NCI-H2227 (cell line): ENCODE data around the gene CDC26.
"Not testable (repeated sequence)": the region's sequence is repeated elsewhere in the genome, so short reads cannot be mapped to it uniquely, and the experiment has no call there.

Source experiments
- DNase-seq: peaks from one replicate; lab custom pipeline; 2025; ENCODE audit not compliant: unreplicated experiment; lab: John Stamatoyannopoulos, UW

The CDC26 gene

DNA sequence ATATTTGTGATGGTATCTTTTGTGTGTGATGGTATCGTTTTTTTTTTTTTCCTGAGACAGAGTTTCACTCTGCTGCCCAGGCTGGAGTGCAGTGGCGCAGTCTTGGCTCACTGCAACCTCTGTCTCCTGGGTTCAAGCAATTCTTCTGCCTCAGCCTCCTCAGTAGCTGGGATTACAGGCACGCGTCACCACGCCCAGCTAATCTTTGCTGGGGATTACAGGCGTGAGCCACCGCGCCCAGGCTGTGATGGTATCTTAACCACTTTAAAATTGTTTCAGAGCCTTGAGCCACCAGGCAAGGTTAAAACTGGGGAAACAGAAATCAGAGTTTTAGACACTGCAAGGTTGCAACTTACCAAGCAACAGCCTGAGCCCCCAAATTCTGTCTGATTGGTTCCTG lies 20.9 kb upstream of the CDC26 start:
- DNase-seq, result not testable (repeated sequence)

DNA sequence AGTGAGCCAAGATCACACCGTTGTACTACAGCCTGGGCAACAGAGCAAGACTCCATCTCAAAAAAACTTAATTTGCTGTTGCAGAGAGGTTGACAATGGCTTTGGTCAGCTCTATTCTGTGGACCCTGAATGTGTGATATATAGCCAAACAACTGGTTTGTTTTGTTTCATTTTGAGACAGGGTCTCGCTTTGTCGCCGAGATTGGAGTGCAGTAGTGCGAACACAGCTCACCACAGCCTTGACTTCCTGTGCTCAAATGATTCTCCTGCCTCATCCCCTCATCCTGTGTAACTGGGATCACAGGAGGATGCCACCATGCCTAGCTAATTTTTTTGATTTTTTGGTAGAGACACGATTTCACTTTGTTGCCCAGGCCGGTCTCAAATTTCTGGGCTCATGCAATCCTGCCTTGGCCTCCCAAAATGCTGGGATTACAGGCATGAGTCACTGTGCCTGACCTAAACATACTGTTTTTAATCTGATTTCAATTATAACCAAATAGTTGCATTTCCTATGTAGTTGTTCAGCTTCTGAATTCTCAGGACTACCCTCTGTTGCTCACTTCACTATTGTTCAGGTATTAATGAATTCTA lies 18.0 kb upstream of the CDC26 start:
- DNase-seq, result no peak

DNA sequence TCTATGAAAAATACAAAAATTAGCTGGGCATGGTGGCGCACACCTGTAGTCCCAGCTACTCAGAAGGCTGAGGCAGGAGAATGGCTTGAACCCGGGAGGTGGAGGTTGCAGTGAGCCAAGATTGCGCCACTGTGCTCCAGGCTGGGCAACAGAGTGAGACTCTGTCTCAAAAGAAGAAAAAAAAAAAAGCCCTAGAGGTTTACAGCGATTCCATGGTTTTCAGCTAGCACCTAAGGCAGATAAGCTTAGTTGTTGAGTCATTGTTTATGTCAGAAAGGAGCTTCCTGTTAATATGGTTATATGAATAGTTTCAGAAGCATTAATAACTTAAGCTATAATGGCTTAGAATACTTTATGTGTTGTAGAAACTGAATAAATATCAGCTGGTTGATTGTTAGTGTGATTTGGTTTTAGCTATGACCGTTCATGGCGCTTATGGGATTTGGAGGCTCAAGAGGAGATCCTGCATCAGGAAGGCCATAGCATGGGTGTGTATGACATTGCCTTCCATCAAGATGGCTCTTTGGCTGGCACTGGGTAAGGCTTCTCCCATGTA lies 14.8 kb upstream of the CDC26 start:
- DNase-seq, result no peak

DNA sequence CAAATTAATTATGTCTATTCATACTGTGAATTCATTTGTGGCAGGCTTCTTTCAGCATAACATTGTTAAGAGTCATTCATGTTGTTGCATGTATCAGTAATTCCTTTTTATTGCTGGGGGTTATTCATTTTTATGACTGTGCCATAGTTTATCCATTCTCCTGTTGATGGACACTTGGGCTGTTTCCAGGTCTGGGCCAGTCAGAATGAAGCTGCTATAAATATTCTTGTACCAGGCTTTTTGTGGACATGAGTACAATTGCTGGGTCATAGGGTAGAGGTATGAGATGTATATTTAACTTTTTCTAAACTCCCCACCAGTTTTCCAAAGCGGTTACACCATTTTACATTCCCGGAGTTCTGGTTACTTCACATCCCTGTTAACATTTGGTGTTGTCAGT lies 13.7 kb upstream of the CDC26 start:
- DNase-seq, result no peak

DNA sequence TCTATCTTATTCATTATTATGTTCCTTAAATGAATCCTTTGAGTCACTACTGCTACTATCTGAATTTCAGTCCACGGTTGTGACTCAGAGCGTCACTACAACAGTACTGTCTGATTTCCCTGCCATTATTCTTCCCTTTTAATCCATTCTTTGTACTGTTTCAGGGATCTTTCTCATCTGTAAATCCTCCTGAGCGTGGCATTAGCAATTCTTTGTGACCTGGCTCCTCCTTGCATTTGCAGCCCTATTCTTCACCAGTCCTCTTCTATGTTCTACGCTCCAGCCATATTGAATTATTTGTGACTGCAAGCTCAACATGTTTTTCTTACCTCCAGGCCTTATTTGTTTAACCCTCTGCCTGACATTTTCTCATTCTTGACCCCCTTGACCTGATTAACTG lies 6.0 kb upstream of the CDC26 start:
- no peak for DNase-seq

DNA sequence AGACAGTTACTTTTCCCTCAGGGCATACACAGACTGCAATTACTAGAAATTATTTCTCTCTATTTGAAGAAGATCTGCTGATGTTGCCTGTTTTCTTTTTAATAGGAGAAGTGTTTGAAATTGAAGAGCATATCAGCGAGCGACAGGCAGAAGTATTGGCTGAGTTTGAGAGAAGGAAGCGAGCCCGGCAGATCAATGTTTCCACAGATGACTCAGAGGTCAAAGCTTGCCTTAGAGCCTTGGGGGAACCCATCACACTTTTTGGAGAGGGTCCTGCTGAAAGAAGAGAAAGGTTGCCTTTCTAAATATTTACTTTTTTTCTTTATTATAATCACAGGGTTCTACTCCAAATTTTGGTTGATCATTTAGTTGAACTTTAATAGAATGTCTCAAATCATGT lies 3.5 kb upstream of the CDC26 start:
- DNase-seq, result no peak

DNA sequence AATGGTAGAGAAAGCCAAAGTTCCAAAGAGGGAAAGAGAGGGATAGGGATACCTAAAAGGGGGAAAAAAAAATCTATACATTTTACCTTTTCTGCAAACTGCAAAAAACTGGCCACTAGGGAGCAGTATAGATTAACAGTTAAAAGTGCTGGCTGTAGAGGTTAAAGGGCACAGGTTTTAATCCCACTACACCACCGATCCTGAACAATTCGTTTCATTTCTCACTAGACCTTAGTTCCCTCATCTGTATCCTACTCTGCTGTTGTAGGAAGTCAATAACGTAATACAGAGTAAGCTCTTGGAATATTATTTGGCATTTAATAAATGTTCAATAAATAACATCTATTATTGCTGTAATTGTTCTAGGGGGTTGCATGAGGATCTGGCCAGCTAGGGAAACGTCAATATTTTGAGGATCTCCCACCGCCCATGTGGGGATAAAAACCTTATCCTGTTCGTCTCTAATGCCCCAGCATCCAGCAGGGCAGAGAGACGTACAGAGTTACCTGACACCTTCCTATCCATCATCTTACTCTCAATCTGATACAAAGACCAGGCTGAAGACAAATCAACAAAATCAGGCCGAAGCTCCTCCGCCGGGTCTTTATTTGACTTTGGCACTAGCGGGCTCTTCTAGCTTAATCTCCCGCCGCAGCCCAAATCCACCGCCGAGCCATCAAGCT lies 757 bp downstream of the CDC26 start:
- DNase-seq, result peak; percentile 77

DNA sequence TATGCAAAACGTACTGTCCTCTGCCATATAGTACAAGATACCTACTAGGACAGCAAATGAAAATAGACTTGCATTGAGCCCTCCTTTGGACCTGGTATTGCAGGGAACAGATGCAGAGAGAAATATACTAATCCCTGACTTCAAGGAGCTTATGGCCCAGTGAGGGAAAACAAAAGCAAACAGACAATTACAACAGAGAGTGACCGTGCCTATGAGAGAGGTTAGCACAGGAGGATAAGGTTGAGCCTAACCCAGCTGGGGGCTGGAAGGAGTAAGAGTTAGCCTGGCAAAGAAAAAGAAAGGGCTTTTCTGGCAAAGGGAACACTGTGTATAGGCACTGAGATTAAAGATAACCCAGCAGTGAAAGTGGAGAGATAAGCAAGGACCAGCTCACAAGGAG lies 5.5 kb downstream of the CDC26 start:
- DNase-seq, result no peak

DNA sequence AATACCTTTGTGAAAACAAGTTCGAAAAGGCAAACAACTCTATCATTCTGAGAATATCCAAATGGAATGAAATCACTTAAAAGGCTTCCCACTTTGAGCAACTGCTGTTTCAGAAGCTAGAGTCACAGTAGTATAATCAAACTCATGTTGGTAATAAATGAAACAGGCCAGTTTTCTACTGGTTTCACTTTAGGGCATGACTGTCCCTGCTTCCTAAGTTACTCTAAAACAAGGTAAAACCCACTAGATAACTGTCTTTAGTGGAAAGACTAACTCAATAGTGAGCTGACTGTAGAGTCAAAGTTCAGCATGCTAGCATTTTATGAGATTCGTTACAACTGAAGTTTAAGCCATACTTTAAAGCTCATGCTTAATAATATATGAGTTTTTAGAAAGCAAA lies 6.0 kb downstream of the CDC26 start:
- DNase-seq, result no peak

DNA sequence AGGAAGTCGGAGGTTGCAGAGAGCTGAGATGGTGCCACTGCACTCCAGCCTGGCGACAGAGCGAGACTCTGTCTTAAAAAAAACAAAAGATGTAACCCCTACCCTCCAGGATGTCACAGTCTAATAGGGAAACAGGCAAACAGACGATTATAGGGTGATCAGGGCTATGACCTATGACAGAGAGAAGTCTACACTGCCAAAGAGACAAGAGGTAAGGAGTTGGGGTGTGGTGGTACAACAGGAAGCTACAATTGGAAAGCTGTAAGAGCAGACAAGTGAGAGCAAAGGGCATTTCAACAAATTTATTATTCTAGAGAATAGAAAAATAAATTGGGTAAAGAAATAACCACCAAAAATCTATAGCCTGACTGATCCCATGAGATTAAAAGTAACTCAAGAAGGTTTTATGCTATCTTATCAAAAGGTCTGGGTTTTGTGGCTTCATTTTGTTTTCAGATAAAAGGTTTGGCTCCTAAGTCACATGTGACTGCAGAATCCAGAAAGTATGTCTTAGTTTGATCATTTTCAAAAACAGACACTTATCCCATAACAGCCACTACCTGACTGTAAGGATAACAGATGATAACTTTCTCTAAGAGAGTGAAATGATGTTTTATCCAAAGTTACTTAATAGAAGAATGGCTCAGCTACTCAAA lies 7.3 kb downstream of the CDC26 start:
- no peak for DNase-seq

DNA sequence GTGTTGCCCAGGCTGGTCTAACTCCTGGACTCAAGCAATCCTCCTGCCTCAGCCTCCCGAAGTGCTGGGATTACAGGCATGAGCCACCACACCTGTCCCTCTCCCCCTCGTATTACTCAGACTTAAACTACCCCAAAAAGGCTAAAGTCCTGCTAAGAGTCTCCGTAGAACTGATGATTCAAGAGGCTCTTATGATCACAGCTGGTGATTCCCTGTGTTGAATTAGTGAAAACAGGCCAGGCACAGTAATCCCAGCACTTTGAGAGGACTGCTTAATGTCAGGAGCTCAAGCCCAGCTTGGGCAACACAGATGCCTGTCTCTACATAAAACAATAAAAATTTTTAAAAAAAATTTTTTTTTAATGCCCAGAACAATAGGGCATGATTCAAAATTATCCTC lies 9.2 kb downstream of the CDC26 start:
- DNase-seq, result no peak

DNA sequence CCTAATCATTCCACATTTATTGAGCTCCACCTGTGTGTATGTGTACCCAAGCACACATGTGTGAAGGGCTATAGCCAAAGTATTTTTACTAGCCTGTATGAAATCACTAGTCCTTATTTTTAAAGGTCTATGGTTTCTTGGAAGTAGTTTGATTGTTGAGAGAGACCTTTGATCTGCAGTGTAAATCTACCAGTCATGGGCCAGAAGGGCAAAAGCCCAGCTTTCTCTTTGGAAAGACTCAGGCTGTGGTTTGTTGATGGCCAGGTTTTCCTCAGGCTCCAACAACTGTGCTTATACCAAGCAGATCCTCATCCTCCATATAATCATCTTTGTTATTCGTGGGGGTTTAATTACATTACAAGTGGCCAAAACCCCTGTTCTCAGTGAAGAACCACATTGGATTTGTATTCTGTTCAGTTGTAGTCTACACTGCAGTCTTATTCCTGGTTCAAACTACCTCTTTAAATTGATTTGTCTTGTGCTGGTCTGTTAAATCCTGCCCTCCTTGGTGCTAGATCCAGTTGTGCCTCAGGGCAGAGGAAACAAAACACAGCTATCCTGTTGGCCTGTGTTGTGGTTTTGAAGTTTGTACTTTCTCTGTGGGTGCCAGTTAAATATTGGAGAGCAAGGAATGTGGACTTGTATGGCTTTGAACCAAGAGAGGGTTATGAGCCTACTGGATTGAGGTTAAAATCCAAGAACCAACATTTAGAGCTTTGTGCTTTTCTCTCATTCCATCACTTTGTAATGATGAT lies 13.3 kb downstream of the CDC26 start:
- no peak for DNase-seq

DNA sequence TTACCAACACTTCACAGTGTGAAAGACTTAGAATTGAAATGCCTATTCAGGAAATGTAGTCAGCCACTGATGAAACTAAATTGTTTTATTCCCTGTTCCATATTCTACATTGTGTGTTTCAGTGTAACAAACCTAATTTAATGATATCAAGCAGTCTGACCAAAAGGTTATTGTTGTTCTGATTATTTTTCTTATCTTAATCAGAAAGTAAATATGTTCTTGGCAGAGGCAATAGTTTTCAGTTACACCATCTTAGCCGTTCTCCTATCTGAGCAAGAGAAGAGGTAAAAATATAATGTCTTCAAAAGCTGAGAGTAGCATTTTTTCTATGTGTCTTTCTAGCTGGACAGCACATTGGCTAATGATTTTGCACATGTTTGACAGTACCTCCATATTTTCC lies 17.1 kb downstream of the CDC26 start:
- no peak for DNase-seq

DNA sequence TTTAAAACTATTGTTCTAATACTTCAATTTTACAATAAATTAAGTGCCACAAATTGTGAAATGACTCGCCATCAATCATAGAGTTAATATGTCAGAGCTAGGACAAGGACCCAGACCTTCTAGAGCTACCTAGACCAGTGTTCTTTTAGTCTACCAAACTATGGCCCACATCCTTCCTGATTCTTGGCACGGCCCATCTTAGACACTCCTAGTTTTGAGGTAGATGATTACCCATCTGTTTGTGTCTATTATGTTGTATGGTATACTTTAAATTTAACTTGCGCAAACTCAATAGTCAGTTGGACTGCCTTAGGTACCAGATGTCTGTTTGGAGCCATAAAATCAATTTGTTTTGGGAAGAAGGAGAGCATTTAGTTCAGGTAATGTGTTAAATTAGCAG lies 17.5 kb downstream of the CDC26 start:
- DNase-seq, result no peak

DNA sequence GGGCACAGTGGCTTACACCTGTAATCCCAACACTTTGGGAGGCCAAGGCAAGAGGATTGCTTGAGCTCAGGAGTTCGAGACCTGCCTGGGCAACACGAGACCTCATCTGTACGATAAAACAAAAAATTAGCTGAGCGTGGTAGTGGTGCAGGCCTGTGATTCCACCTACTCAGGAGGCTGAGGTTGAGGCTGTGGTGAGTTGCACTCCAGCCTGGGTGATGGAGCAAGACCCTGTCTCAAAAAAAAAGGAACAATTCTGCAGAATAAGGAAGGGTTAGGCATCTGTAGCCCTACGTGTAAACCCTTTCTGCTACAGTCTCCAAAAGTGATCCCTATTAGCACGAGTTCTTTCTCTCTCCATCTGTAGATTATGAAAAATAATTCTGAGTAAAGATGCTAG lies 19.9 kb downstream of the CDC26 start:
- no peak for DNase-seq

DNA sequence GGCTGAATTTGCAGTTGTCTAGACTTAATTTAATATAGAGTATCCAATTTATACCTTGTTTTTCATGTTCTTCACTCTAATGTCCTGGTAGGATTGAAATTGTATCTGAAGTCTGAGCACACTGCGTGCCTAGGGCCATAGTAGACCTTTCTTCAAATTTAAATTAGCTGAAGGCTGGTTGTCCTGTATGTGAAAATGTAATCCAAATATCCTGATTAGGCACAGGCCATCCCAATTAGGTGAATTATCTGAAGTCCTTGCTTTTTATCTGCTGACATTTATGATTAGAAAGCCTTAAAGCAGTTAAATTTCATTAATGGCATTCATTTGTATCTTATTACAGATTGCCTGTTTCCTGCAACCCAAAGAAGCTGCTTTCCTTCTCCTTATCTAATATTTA lies 20.4 kb downstream of the CDC26 start:
- DNase-seq, result no peak

DNA sequence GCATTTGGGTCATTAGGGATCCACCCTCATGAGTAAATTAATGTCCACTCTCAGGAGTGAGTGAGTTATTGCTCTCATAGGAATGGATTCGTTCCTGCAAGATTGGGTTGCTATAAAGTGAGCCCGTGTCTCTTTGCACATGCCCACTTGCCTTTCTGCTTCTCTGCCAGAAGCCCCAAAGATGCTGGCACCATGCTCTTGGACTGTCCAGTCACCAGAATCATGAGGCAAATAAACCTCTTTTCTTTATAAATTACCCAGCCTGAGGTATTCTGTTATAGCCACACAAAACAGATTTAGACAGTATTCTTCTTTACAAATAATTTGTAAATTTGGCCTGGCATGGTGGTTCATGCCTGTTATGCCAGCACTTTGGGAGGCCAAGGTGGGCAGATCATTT lies 24.6 kb downstream of the CDC26 start:
- no peak for DNase-seq

DNA sequence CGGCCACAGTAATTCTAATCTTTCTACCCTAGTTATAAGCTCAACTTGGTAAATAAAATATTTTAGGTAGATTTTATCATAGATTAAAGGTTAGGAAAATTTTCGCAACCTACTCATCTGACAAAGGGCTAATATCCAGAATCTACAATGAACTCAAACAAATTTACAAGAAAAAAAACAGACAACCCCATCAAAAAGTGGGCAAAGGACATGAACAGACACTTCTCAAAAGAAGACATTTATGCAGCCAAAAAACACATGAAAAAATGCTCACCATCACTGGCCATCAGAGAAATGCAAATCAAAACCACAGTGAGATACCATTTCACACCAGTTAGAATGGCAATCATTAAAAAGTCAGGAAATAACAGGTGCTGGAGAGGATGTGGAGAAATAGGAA lies 25.7 kb downstream of the CDC26 start:
- DNase-seq, result not testable (repeated sequence)

DNA sequence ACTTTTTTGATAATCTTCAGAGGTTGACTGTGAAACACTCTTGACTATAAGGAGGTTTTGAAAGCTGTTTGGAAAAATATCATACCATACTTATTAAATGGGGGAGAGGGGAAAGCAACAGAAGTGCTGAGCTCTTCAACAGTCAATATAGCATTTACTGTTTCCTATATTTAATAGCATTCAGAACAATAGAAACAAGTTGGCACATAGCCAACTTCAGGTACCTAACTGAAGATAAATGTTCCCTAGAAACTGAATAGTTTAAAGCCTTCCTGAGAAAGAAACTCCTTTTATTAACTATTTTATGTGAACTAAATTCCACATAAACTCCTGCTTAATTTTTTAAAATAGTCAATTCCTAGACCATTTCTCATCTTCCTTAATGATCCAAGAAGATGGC lies 27.7 kb downstream of the CDC26 start:
- peak; percentile 1 for DNase-seq

DNA sequence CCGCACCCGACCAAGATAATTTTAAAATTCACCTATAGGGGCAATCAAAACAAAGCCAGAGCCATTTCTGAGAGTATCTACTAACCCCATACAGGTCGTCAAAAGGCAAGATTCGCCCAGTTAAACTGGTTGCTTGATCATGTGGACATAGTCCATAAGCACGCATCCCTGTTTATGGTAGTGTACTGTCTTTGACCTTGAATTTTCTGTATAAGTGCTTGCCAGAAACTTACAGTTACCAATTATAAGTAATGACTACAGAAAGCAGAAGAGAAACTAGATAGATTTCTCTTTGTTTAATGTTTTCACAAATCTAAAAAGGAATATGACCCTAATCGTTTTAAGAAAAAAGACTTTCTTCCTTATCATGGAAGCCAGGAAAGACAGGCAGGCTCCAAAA lies 28.4 kb downstream of the CDC26 start:
- no peak for DNase-seq

DNA sequence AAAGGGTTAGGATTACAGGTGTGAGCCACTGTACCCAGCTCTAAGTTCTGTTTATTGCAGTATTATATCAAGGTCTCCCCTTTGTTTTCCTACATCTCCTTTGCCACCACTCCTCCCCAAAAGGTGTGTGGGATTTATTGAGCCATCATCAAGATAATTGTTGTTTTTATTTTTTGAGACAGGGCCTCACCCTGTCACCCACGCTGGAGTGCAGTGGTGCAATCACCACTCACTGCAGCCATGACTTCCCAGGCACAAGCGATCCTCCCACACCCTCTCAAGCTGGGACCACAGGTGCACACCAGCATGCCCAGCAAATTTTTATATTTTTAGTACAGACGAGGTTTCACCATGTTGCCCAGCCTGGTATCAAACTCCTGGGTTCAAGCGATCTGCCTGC lies 29.5 kb downstream of the CDC26 start:
- DNase-seq, result no peak

DNA sequence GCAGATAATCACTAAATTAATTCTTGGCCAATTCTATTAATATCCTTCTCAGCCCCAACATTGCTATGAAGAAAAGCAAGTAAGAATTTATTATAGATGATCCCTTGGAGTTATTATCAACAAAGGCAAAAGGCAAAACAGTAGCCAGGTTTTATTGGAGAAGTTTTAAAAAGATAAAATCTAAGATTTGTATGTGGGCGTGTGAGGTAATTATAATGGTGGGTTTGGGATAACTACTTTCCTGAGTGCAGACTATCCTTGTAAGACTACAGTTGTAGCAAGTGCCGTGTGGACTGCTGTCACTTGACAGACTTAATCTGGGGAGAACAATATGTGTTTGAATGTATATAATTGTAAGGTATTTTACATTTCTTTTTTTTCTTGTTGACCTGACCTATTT lies 30.8 kb downstream of the CDC26 start:
- no peak for DNase-seq
